Smooth muscle cell (in vitro differentiated cells): ENCODE results near the gene ITGA1. TPM values are rescaled to one million over a fixed set of nuclear protein-coding genes. Genes with fewer than 3 reads are reported as not detected.
A peak's percentile ranks its signal among the peaks of the same experiment; 100 is the strongest.

Experiments
- DNase-seq: peaks from one replicate; lab custom pipeline; 2025; ENCODE audit not compliant: unreplicated experiment; lab: John Stamatoyannopoulos, UW
- H2AFZ ChIP-seq: fragments of 200-600 bp; sonication (generic); 2 replicates; pipeline ENCODE4 v1.6.0; 2016; ENCODE audit warnings: antibody characterized with exemption, low read depth, mild to moderate bottlenecking
- H3F3A ChIP-seq: fragments of 200-600 bp; sonication (generic); 2 replicates; pipeline ENCODE4 v1.6.0; 2017; ENCODE audit warnings: antibody characterized with exemption, low read depth
- H3K27ac ChIP-seq: fragments of 200-600 bp; sonication (generic); 2 replicates; pipeline ENCODE4 v1.5.1; 2016; ENCODE audit warnings: low read depth, mild to moderate bottlenecking
- H3K27me3 ChIP-seq: fragments of 200-600 bp; sonication (generic); 2 replicates; pipeline ENCODE4 v1.6.1; 2016; ENCODE audit warnings: low read depth, mild to moderate bottlenecking
- H3K36me3 ChIP-seq: fragments of 200-600 bp; sonication (generic); 2 replicates; pipeline ENCODE4 v1.5.1; 2016; ENCODE audit warnings: low read depth
- H3K4me1 ChIP-seq: fragments of 200-600 bp; sonication (generic); 2 replicates; pipeline ENCODE4 v1.5.1; 2016; ENCODE audit warnings: low read depth
- H3K4me2 ChIP-seq: fragments of 200-600 bp; sonication (generic); 2 replicates; pipeline ENCODE4 v1.6.0; 2016; ENCODE audit warnings: mild to moderate bottlenecking
- H3K4me3 ChIP-seq: fragments of 200-600 bp; sonication (generic); 2 replicates; pipeline ENCODE4 v1.5.1; 2016; ENCODE audit warnings: mild to moderate bottlenecking
- H3K79me2 ChIP-seq: fragments of 200-600 bp; sonication (generic); 2 replicates; pipeline ENCODE4 v1.6.0; 2016; ENCODE audit warnings: low read depth, mild to moderate bottlenecking
- H3K9ac ChIP-seq: fragments of 200-600 bp; sonication (generic); 2 replicates; pipeline ENCODE4 v1.6.0; 2016; ENCODE audit warnings: low read depth
- H3K9me3 ChIP-seq: fragments of 200-600 bp; sonication (generic); replicated peaks from 2 replicates; pipeline ENCODE4 v1.5.1; 2016; ENCODE audit warnings: low read depth
- H4K20me1 ChIP-seq: fragments of 200-600 bp; sonication (generic); 2 replicates; pipeline ENCODE4 v1.6.0; 2016; ENCODE audit warnings: low read depth
- CTCF ChIP-seq: fragments of 200-600 bp; sonication (generic); IDR thresholded peaks from 2 replicates; pipeline ENCODE4 v1.5.1; 2017; ENCODE audit warnings: borderline replicate concordance, mild to moderate bottlenecking, antibody characterized with exemption; ENCODE audit not compliant: insufficient read depth, poor library complexity, severe bottlenecking
- WGBS: methylation state at CpG from one replicate; pipeline ENCODE4 v1.1.7; 2016; ENCODE audit warnings: low lambda C conversion rate; 5-methylcytosine and 5-hydroxymethylcytosine counted together
- polyA plus RNA-seq: library from polyadenylated mRNA; unstranded; fragments of >200 nt; fragmentation: Nextera tagmentation; extraction: Ambion mirVana; gene quantifications from 2 replicates; pipeline ENCODE4 v1.2.1, GENCODE V29; 2016
- total RNA-seq: library from RNA; depleted of rRNA; stranded (reverse); fragments of >200 nt; gene quantifications from 2 replicates; pipeline ENCODE4 v1.2.3, GENCODE V29; 2014

The ITGA1 gene
- total and polyA plus RNA-seq, 2 experiments from 2014 or later = 85.2 to 250 TPM

GRCh38 chr5:52822437-52822836 lies 34.7 kb downstream of the ITGA1 start:
- Histone ChIP-seq H3K4me3 (no peak overlapping the region), H2AFZ (no peak overlapping the region), H3K79me2 (peaks cover 86% of the 10 kb centered on the region), H4K20me1 (peaks cover 6% of the 10 kb centered on the region), H3K9me3 (no peaks in the 10 kb centered on the region), H3K27me3 (no peaks in the 10 kb centered on the region), H3F3A (no peaks in the 10 kb centered on the region), H3K9ac (no peak overlapping the region), H3K27ac (peak overlapping the region; percentile 20), H3K4me1 (no peaks in the 10 kb centered on the region), H3K36me3 (no peaks in the 10 kb centered on the region), H3K4me2 (no peak overlapping the region)
- TF ChIP-seq CTCF = no peak
- 81% methylated on average over 6 of the region's 6 CpGs for WGBS
- no peak for DNase-seq

- H3K36me3 ChIP-seq = no peaks in the 10 kb centered on the region
- H3K79me2 ChIP-seq = peaks cover 94% of the 10 kb centered on the region
- H4K20me1 ChIP-seq = peaks cover 6% of the 10 kb centered on the region
- no peaks in the 10 kb centered on the region for H3F3A ChIP-seq
- no peak for TF ChIP-seq CTCF
- no peak overlapping the region for H2AFZ ChIP-seq
- H3K4me2 ChIP-seq = no peak overlapping the region
- 96% methylated on average over 1 of the region's 1 CpG for WGBS
- no peak overlapping the region for H3K4me3 ChIP-seq
- no peaks in the 10 kb centered on the region for H3K4me1 ChIP-seq
- H3K9me3 ChIP-seq = no peaks in the 10 kb centered on the region
- no peak for DNase-seq
- H3K27me3 ChIP-seq = no peaks in the 10 kb centered on the region
- H3K27ac ChIP-seq = peak overlapping the region; percentile 7
- no peak overlapping the region for H3K9ac ChIP-seq
These were observed 37.1 kb downstream of the ITGA1 start for GRCh38 chr5:52824827-52825226.

- no peaks in the 10 kb centered on the region for H3F3A ChIP-seq
- H3K4me2 ChIP-seq = no peak overlapping the region
- H3K36me3 ChIP-seq = no peaks in the 10 kb centered on the region
- H3K27me3 ChIP-seq = no peaks in the 10 kb centered on the region
- H3K9ac ChIP-seq = no peak overlapping the region
- H3K4me3 ChIP-seq = no peak overlapping the region
- TF ChIP-seq CTCF = no peak
- H3K27ac ChIP-seq = no peak overlapping the region
- no peaks in the 10 kb centered on the region for H3K4me1 ChIP-seq
- peaks cover 6% of the 10 kb centered on the region for H4K20me1 ChIP-seq
- no peak for DNase-seq
- no peaks in the 10 kb centered on the region for H3K9me3 ChIP-seq
- 91% methylated on average over 2 of the region's 2 CpGs for WGBS
- no peak overlapping the region for H2AFZ ChIP-seq
- H3K79me2 ChIP-seq = peaks cover 99% of the 10 kb centered on the region
These were observed 38.1 kb downstream of the ITGA1 start for GRCh38 chr5:52825826-52826225.

- Histone ChIP-seq H3K27ac (no peak overlapping the region), H4K20me1 (no peaks in the 10 kb centered on the region), H3K4me3 (no peak overlapping the region), H3K4me1 (peaks cover 3% of the 10 kb centered on the region), H3K9me3 (no peaks in the 10 kb centered on the region), H3K36me3 (no peaks in the 10 kb centered on the region), H3K4me2 (no peak overlapping the region), H3K79me2 (peaks cover 98% of the 10 kb centered on the region), H2AFZ (no peak overlapping the region), H3F3A (no peaks in the 10 kb centered on the region), H3K9ac (no peak overlapping the region), H3K27me3 (no peaks in the 10 kb centered on the region)
- 100% methylated on average over 1 of the region's 1 CpG for WGBS
- no peak for DNase-seq
- TF ChIP-seq CTCF = no peak
These were observed 40.1 kb downstream of the ITGA1 start for GRCh38 chr5:52827815-52828214.
